Prostate gland (tissue), 2 donors: ENCODE measurements around the gene USP9Y.

Source experiments
- POLR2A ChIP-seq: fragments of 450-650 bp; IDR thresholded peaks from one replicate; pipeline ENCODE4 v1.6.1; 2016; ENCODE audit warnings: antibody characterized with exemption, mild to moderate bottlenecking
- POLR2AphosphoS5 ChIP-seq: sonication (generic); formaldehyde crosslinking; IDR thresholded peaks from one replicate; pipeline ENCODE4 v1.6.1; 2017; ENCODE audit warnings: antibody characterized with exemption
- TF ChIP-seq, protein P1 (sequence below), 4 experiments: fragments of 200-600 bp in 2 of 4; fragments of 450-650 bp in 2 of 4; sonication (generic) in 2 of 4; IDR thresholded peaks; 1 replicate in 3 of 4; 2 replicates in 1 of 4; pipeline ENCODE4 v1.5.1; 2016 to 2019; ENCODE audit warnings: antibody characterized with exemption in 4 of 4, mild to moderate bottlenecking in 2 of 4, moderate library complexity in 2 of 4

DNA sequence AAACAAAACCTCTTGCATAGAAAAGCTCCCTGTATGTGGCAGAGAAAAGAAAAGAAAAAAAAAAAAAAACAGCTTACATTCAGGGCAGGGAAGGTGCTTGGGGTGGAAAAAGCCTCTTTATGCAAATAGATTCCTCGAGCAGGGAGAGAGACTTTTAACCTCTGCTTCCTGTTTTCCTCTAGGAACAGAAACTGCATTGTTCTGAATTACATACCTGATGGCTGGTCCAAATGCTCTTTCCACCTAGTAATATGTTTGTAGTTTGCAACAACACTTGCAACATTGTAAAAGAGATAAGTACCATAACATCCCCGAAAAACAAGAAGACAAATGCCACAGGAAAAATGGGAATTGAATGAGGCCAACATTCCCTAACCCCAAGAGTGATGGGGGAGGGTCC lies 944 bp upstream of the USP9Y start:
- TF ChIP-seq, protein P1, sequence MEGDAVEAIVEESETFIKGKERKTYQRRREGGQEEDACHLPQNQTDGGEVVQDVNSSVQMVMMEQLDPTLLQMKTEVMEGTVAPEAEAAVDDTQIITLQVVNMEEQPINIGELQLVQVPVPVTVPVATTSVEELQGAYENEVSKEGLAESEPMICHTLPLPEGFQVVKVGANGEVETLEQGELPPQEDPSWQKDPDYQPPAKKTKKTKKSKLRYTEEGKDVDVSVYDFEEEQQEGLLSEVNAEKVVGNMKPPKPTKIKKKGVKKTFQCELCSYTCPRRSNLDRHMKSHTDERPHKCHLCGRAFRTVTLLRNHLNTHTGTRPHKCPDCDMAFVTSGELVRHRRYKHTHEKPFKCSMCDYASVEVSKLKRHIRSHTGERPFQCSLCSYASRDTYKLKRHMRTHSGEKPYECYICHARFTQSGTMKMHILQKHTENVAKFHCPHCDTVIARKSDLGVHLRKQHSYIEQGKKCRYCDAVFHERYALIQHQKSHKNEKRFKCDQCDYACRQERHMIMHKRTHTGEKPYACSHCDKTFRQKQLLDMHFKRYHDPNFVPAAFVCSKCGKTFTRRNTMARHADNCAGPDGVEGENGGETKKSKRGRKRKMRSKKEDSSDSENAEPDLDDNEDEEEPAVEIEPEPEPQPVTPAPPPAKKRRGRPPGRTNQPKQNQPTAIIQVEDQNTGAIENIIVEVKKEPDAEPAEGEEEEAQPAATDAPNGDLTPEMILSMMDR (IDR thresholded peaks at IDR 0.05): no peak
- TF ChIP-seq POLR2A (no peak), POLR2AphosphoS5 (no peak)
